Epithelial cell of proximal tubule (primary cell): ENCODE measurements around the gene MPP7. TPM values are rescaled to one million over a fixed set of nuclear protein-coding genes. Genes with fewer than 3 reads are reported as not detected.

Source experiments
- DNase-seq: peaks from one replicate; pipeline ENCODE4 v3.0.0-alpha.2; 2011; ENCODE audit warnings: low read depth
- H3K4me3 ChIP-seq: 2 replicates; pipeline ENCODE4 v1.5.1; 2011; ENCODE audit warnings: low read depth, mild to moderate bottlenecking, low read length
- CTCF ChIP-seq: conservative IDR thresholded peaks from 2 replicates; pipeline ENCODE4 v1.5.1; 2012; ENCODE audit warnings: low read depth, mild to moderate bottlenecking, low read length
- total RNA-seq: library from RNA; depleted of rRNA; stranded (reverse); fragments of >200 nt; gene quantifications from 2 replicates; pipeline ENCODE4 v1.2.3, GENCODE V29; 2015

MPP7 gene
- total RNA-seq, 1 donor from 2014 or later = 3.1 TPM

DNA sequence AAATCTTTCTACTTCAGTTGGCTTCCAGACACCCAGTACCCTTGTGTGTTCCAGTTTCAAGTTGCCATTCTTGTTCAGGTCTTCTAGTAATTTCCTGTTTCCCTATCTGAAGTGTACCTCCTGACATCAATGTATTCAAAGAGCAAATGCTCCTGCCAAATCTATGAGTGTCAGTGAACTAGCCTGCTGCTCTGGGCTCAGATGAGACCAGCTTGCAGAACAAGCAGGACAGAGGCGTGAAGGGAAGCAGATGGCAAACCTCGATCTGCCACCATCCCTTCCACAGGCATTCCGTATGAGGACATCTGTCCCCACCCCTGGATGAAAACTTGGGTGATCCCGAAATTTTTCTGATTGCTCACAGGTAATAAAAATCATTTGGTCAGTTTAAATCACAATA is 4.4 kb upstream of the MPP7 start:
- DNase-seq = no peak
- no peak for TF ChIP-seq CTCF
- H3K4me3 ChIP-seq = no peak overlapping the region

- no peak for TF ChIP-seq CTCF
- no peak overlapping the region for H3K4me3 ChIP-seq
- DNase-seq = no peak
These were observed 2.7 kb upstream of the MPP7 start for GRCh38 chr10:28305553-28305952.

- TF ChIP-seq CTCF = no peak
- no peak overlapping the region for H3K4me3 ChIP-seq
- DNase-seq = no peak
These were observed 1.2 kb upstream of the MPP7 start for GRCh38 chr10:28304032-28304571.

DNA sequence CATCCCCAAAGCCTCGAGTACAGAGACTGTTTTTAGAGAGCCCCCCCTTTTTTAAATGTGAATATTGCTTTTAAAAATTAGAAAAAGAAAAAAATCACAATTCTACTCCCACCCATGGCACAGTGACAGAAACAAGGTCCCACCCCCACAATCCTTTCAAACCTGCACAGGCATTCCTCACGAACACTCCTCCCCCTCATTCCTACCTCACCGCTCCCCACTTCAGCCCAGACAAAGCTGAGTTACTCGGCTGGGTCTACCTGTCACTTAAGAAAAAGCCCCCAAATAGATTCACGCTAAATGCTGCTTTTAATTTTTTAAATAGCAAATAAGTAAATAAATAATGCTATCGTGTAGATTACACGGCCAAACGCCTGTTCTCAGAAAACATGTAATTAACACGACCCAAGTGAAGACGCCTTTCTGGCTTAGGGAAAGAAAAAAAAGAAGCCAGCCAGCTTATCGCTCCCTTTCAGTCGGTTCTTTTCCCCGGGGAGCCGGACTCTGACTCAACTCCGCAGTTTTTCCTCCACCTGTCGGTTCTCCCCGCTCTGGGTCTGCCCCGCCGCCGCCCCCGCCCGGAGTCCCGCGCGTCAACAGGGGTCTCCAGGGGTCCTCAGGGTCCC is 739 bp downstream of the MPP7 start:
- TF ChIP-seq CTCF = no peak
- no peak for DNase-seq

DNA sequence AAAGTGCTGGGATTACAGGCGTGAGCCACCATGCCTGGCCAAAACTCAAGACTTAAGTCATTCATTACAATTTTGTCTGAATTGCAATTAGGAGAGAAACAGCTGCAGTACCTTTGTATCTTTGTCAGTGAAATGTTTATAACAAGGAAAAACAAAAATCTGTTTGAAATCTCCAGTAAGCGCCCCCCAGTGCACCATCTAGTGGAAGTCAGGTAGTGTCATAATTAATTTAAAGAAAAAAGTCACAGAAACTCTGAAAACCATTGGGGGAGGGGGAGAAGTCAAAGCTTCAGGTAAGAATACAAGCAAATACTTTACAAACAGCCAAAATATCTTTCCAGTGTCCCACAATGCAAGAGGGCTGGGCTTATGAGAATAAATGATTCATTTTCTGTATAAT is 2.8 kb downstream of the MPP7 start:
- no peak overlapping the region for H3K4me3 ChIP-seq
- DNase-seq = no peak
- peak; percentile 52 for TF ChIP-seq CTCF

More for the DNA sequence above, 739 bp downstream of the MPP7 start:
- peak overlapping the region; percentile 74 for H3K4me3 ChIP-seq

- DNase-seq = no peak
- no peak overlapping the region for H3K4me3 ChIP-seq
- no peak for TF ChIP-seq CTCF
These were observed 3.9 kb downstream of the MPP7 start for GRCh38 chr10:28298951-28299350.

DNA sequence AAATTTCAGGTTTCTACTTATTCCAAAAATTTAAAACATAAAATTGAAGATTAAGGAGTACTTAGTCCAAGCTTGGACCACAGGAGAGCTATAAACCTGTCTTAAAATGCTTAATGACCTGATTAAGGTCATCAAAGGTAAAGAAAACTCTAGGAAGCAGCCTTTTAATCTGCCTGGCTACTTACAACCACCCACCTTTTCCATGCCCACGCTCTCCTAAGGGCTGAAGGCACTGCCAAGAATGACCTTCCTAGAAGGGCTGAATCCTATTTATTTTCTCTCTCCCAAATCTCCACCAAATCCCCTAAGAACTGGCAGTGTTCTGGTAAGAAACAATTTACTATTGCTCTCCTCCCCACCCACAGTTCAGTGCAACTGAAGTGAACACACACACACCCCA is 6.8 kb downstream of the MPP7 start:
- TF ChIP-seq CTCF = no peak
- no peak overlapping the region for H3K4me3 ChIP-seq
- DNase-seq = no peak
